ENCODE measurements around the gene MRPL28.
"Not testable (repeated sequence)": the region's sequence is repeated elsewhere in the genome, so short reads cannot be mapped to it uniquely, and the experiment has no call there.

Gene MRPL28

GRCh38 chr16:353404-354290 is 16.7 kb downstream of the MRPL28 start:
- TF ChIP-seq CTCF (IDR thresholded peaks at IDR 0.05; ENCODE audit: borderline replicate concordance, insufficient read depth, low read depth, low read length): no peak
- H3K4me3 ChIP-seq (ENCODE audit: low read depth, low read length): peak overlapping the region; percentile 59

GRCh38 chr16:352547-353403 is 17.6 kb downstream of the MRPL28 start, which contains the start of gene AXIN1:
AXIN1 (minus strand) TSS chr16:352723; CDS start chr16:347025, 5,698 bp downstream.
- peak within 1 kb of the TSS; percentile 78 for H3K4me3 ChIP-seq (ENCODE audit: low read depth, low read length)
- TF ChIP-seq CTCF (IDR thresholded peaks at IDR 0.05; ENCODE audit: borderline replicate concordance, insufficient read depth, low read depth, low read length): peak; percentile 71

GRCh38 chr16:351804-352520 is 18.4 kb downstream of the MRPL28 start:
- peak overlapping the region; percentile 78 for H3K4me3 ChIP-seq (ENCODE audit: low read depth, low read length)

GRCh38 chr16:350203-350602 is 20.1 kb downstream of the MRPL28 start:
- no peak for TF ChIP-seq CTCF (IDR thresholded peaks at IDR 0.05; ENCODE audit: borderline replicate concordance, insufficient read depth, low read depth, low read length)

More at GRCh38 chr16:351804-352520, 18.4 kb downstream of the MRPL28 start:
- no peak for TF ChIP-seq CTCF (IDR thresholded peaks at IDR 0.05; ENCODE audit: borderline replicate concordance, insufficient read depth, low read depth, low read length)

GRCh38 chr16:349211-349610 is 21.1 kb downstream of the MRPL28 start:
- no peak for TF ChIP-seq CTCF (IDR thresholded peaks at IDR 0.05; ENCODE audit: borderline replicate concordance, insufficient read depth, low read depth, low read length)
- no peak overlapping the region for H3K4me3 ChIP-seq (ENCODE audit: low read depth, low read length)

More at GRCh38 chr16:350203-350602, 20.1 kb downstream of the MRPL28 start:
- no peak overlapping the region for H3K4me3 ChIP-seq (ENCODE audit: low read depth, low read length)

GRCh38 chr16:348495-348894 is 21.8 kb downstream of the MRPL28 start:
- H3K4me3 ChIP-seq (ENCODE audit: low read depth, low read length): not testable (repeated sequence)

- H3K4me3 ChIP-seq (ENCODE audit: low read depth, low read length): no peak overlapping the region
- no peak for TF ChIP-seq CTCF (IDR thresholded peaks at IDR 0.05; ENCODE audit: borderline replicate concordance, insufficient read depth, low read depth, low read length)
Measured at GRCh38 chr16:347203-347602, 23.1 kb downstream of the MRPL28 start.

Measured in GM12875 (cell line).